ENCODE results near the gene NPW.
A peak's percentile ranks its signal among the peaks of the same experiment; 100 is the strongest.
"Not testable (repeated sequence)": the region's sequence is repeated elsewhere in the genome, so short reads cannot be mapped to it uniquely, and the experiment has no call there.

The NPW gene

GRCh38 chr16:2002406-2003230, 17.0 kb upstream of the NPW start:
- no peak for DNase-seq

- no peak for DNase-seq
Measured at GRCh38 chr16:2003231-2003826, 16.3 kb upstream of the NPW start.

GRCh38 chr16:2003827-2004641, 15.6 kb upstream of the NPW start:
- DNase-seq, result peak; percentile 97

GRCh38 chr16:2004795-2005517, 14.6 kb upstream of the NPW start:
- peak; percentile 45 for DNase-seq

- DNase-seq, result no peak
Measured at GRCh38 chr16:2005646-2006045, 13.9 kb upstream of the NPW start.

- no peak for DNase-seq
Measured at GRCh38 chr16:2006317-2006716, 13.3 kb upstream of the NPW start.

- peak; percentile 25 for DNase-seq
Measured at GRCh38 chr16:2007081-2007836, 12.3 kb upstream of the NPW start.

GRCh38 chr16:2008009-2008526, 11.5 kb upstream of the NPW start:
- DNase-seq, result peak; percentile 88

- peak; percentile 62 for DNase-seq
Measured at GRCh38 chr16:2008631-2009163, 10.9 kb upstream of the NPW start.

GRCh38 chr16:2009164-2009711, 10.3 kb upstream of the NPW start:
- peak; percentile 64 for DNase-seq

GRCh38 chr16:2009791-2010510, 9.6 kb upstream of the NPW start, which contains the start of gene ZNF598:
TSS of gene ZNF598 (minus strand) at chr16:2009821.
- peak; percentile 95 for DNase-seq

GRCh38 chr16:2011726-2012125, 7.9 kb upstream of the NPW start:
- not testable (repeated sequence) for DNase-seq

- no peak for DNase-seq
Measured at GRCh38 chr16:2013527-2013926, 6.1 kb upstream of the NPW start.

GRCh38 chr16:2015117-2015946, 4.3 kb upstream of the NPW start:
- no peak for DNase-seq

- no peak for DNase-seq
Measured at GRCh38 chr16:2015947-2016208, 3.7 kb upstream of the NPW start.

- DNase-seq, result no peak
Measured at GRCh38 chr16:2016407-2016922, 3.1 kb upstream of the NPW start.

- DNase-seq, result peak; percentile 52
Measured at GRCh38 chr16:2019921-2020831, 591 bp downstream of the NPW start.

GRCh38 chr16:2022723-2023091, 3.1 kb downstream of the NPW start:
- DNase-seq, result peak; percentile 68

Data from DMS53 (cell line).